ENCODE results near the gene RHOXF2.
"Not testable (repeated sequence)": the region's sequence is repeated elsewhere in the genome, so short reads cannot be mapped to it uniquely, and the experiment has no call there.

RHOXF2 gene

GRCh38 chrX:120158313-120158712, at the start of gene RHOXF2:
RHOXF2 (plus strand) TSS chrX:120158613; CDS start chrX:120158751, 138 bp downstream.
- DNase-seq, result not testable (repeated sequence)

- DNase-seq, result no peak
These were observed 49.0 kb upstream of the RHOXF2 start for GRCh38 chrX:120109378-120109777.

- no peak for DNase-seq
These were observed 46.8 kb upstream of the RHOXF2 start for GRCh38 chrX:120111611-120112010.

- DNase-seq, result no peak
These were observed 42.9 kb upstream of the RHOXF2 start, which contains the start of gene RHOXF1 for GRCh38 chrX:120115438-120115963. RHOXF1 (minus strand) TSS chrX:120115913; CDS start chrX:120115862, 51 bp downstream.

GRCh38 chrX:120120223-120120622, 38.2 kb upstream of the RHOXF2 start:
- no peak for DNase-seq

- DNase-seq, result no peak
These were observed 33.0 kb upstream of the RHOXF2 start for GRCh38 chrX:120125444-120125843.

GRCh38 chrX:120128306-120128846, 30.0 kb upstream of the RHOXF2 start:
- not testable (repeated sequence) for DNase-seq

GRCh38 chrX:120136128-120136527, 22.3 kb upstream of the RHOXF2 start:
- no peak for DNase-seq

- no peak for DNase-seq
These were observed 21.6 kb upstream of the RHOXF2 start for GRCh38 chrX:120136840-120137239.

GRCh38 chrX:120137439-120137838, 21.0 kb upstream of the RHOXF2 start:
- no peak for DNase-seq

- DNase-seq, result peak; percentile 92
These were observed 18.0 kb upstream of the RHOXF2 start for GRCh38 chrX:120140293-120140981.

GRCh38 chrX:120144178-120144844, 14.1 kb upstream of the RHOXF2 start:
- DNase-seq, result no peak

- DNase-seq, result no peak
These were observed 13.0 kb upstream of the RHOXF2 start for GRCh38 chrX:120145295-120145925.

- DNase-seq, result not testable (repeated sequence)
These were observed 12.1 kb upstream of the RHOXF2 start for GRCh38 chrX:120146323-120146722.

- no peak for DNase-seq
These were observed 10.9 kb upstream of the RHOXF2 start for GRCh38 chrX:120147537-120147936.

- not testable (repeated sequence) for DNase-seq
These were observed 8.2 kb upstream of the RHOXF2 start for GRCh38 chrX:120150109-120150744.

GRCh38 chrX:120159086-120159485, 673 bp downstream of the RHOXF2 start:
- not testable (repeated sequence) for DNase-seq

GRCh38 chrX:120193254-120193653, 34.8 kb downstream of the RHOXF2 start:
- not testable (repeated sequence) for DNase-seq

GRCh38 chrX:120193720-120194119, 35.3 kb downstream of the RHOXF2 start:
- DNase-seq, result not testable (repeated sequence)

- not testable (repeated sequence) for DNase-seq
These were observed 37.4 kb downstream of the RHOXF2 start for GRCh38 chrX:120195786-120196185.

- DNase-seq, result not testable (repeated sequence)
These were observed 38.3 kb downstream of the RHOXF2 start for GRCh38 chrX:120196626-120197283.

GRCh38 chrX:120200851-120201250, 42.4 kb downstream of the RHOXF2 start:
- no peak for DNase-seq

All from NCI-H146 (cell line).